Loucy (cell line): ENCODE data around the gene SOX13.

Experiments
- EZH2phosphoT487 ChIP-seq: fragments of 200-600 bp; IDR thresholded peaks from 2 replicates; pipeline ENCODE4 v1.6.1; 2018; ENCODE audit warnings: antibody characterized with exemption, mild to moderate bottlenecking, moderate library complexity, borderline replicate concordance
- TF ChIP-seq, protein P1 (sequence below): fragments of 200-600 bp; sonication (generic); conservative IDR thresholded peaks from 2 replicates; pipeline ENCODE4 v1.5.1; 2014; ENCODE audit warnings: mild to moderate bottlenecking, antibody characterized with exemption, low read length

DNA sequence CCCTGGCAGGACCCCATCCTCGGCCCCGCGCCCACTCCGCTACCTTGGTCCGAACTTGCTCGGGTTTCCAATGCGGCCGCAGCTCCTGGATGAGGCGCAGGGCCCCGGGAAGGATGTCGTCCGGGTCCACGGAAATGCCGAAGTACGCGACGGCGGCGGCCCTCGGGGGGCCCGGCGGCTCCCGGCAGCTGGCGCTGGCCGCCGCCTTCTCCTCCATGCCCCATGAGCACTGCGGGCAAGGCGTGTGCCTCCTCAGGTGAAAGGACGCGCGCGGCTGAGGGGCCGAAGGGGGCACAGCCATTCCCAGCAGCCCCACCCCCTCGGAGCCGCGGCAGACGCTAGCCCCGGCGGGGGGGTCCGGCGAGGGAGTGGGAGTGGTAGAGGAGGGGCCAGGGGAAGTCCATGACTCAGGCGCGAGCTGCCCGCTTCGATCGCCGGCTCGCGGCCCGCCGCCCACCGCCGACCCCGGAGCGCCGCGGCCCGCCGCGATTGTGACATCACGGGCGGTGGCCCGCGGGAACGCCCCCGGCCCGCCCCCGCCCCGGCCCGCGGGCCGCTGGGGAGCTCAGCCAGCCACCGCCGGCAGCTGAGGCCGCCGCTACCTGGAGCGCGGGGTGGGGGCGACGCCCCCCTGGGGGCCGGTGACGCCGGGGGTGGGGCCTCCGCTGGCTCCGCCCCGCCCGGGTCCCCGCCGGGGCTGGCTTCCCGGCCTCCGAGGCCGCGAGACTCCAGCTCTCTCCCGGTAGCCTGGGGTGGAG lies 78.8 kb downstream of the SOX13 start, which contains the start of gene ETNK2:
- TF ChIP-seq, protein P1, sequence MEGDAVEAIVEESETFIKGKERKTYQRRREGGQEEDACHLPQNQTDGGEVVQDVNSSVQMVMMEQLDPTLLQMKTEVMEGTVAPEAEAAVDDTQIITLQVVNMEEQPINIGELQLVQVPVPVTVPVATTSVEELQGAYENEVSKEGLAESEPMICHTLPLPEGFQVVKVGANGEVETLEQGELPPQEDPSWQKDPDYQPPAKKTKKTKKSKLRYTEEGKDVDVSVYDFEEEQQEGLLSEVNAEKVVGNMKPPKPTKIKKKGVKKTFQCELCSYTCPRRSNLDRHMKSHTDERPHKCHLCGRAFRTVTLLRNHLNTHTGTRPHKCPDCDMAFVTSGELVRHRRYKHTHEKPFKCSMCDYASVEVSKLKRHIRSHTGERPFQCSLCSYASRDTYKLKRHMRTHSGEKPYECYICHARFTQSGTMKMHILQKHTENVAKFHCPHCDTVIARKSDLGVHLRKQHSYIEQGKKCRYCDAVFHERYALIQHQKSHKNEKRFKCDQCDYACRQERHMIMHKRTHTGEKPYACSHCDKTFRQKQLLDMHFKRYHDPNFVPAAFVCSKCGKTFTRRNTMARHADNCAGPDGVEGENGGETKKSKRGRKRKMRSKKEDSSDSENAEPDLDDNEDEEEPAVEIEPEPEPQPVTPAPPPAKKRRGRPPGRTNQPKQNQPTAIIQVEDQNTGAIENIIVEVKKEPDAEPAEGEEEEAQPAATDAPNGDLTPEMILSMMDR = no peak
- no peak for TF ChIP-seq EZH2phosphoT487
